Kidney epithelial cell (primary cell): ENCODE measurements around the gene SLC2A13. TPM values are rescaled to one million over a fixed set of nuclear protein-coding genes. Genes with fewer than 3 reads are reported as not detected.

Experiments
- DNase-seq: peaks from one replicate; pipeline ENCODE4 v3.0.0-alpha.2; 2010; ENCODE audit warnings: low read depth
- H3K27me3 ChIP-seq: 2 replicates; pipeline ENCODE4 v1.6.0; 2011; ENCODE audit warnings: low read length; ENCODE audit not compliant: control insufficient read depth, insufficient read depth
- H3K36me3 ChIP-seq: 2 replicates; pipeline ENCODE4 v1.5.1; 2011; ENCODE audit warnings: low read length; ENCODE audit not compliant: control insufficient read depth, insufficient read depth
- H3K4me3 ChIP-seq: 2 replicates; pipeline ENCODE4 v1.5.1; 2011; ENCODE audit warnings: low read depth, mild to moderate bottlenecking, control low read depth, low read length
- total RNA-seq: library from RNA; depleted of rRNA; stranded (reverse); fragments of >200 nt; gene quantifications from 2 replicates; pipeline ENCODE4 v1.2.3, GENCODE V29; 2015
- TF ChIP-seq, protein P1 (sequence below): IDR thresholded peaks from 2 replicates; pipeline ENCODE4 v1.5.1; 2011; ENCODE audit warnings: mild to moderate bottlenecking, moderate library complexity, low read length, control low read depth, inconsistent platforms; ENCODE audit not compliant: insufficient read depth, poor library complexity, severe bottlenecking

Gene SLC2A13
- total RNA-seq, 1 donor from 2014 or later, result 6.8 TPM

DNA sequence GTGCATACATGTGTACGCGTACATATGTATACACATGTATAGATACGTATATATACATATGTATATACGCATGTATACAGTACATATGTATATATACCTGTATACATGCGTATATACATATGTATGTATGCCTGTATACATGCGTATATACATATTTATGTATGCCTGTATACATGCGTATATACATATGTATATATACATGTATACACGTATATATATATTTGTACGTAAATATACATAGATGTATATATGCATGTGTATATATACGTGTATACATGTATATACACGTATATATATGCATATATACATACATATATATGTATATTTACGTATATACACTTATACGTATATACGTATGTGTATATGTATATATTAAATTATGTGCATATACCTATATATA is 392.3 kb downstream of the SLC2A13 start:
- no peak for DNase-seq
- TF ChIP-seq, protein P1, sequence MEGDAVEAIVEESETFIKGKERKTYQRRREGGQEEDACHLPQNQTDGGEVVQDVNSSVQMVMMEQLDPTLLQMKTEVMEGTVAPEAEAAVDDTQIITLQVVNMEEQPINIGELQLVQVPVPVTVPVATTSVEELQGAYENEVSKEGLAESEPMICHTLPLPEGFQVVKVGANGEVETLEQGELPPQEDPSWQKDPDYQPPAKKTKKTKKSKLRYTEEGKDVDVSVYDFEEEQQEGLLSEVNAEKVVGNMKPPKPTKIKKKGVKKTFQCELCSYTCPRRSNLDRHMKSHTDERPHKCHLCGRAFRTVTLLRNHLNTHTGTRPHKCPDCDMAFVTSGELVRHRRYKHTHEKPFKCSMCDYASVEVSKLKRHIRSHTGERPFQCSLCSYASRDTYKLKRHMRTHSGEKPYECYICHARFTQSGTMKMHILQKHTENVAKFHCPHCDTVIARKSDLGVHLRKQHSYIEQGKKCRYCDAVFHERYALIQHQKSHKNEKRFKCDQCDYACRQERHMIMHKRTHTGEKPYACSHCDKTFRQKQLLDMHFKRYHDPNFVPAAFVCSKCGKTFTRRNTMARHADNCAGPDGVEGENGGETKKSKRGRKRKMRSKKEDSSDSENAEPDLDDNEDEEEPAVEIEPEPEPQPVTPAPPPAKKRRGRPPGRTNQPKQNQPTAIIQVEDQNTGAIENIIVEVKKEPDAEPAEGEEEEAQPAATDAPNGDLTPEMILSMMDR, result no peak
- H3K4me3 ChIP-seq, result no peak overlapping the region
- no peaks in the 10 kb centered on the region for H3K36me3 ChIP-seq
- no peaks in the 10 kb centered on the region for H3K27me3 ChIP-seq

DNA sequence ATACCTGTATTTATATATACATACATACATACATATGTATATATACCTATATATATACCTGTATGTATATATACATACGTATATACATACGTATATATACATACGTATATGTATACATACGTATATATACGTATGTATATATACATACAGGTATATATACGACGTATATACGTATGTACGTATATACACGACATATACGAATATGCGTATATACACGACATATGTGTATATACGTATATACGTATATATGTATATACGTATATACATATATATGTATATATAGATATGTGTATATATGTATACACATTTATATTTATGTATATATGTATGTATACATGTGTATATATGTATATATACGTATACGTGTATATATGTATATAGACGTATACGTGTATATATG is 393.5 kb downstream of the SLC2A13 start:
- TF ChIP-seq, protein P1, result no peak
- no peak for DNase-seq
- Histone ChIP-seq H3K27me3 (no peaks in the 10 kb centered on the region), H3K36me3 (no peaks in the 10 kb centered on the region), H3K4me3 (no peak overlapping the region)

Other genes starting within 250 kb of the SLC2A13 start
- gene LRRK2, start 118.9 kb upstream of the SLC2A13 start, total RNA-seq, result 0.63 and 0.75 TPM in 2 replicates